Measurements from ENCODE around the gene C1QTNF1.

Gene C1QTNF1

DNA sequence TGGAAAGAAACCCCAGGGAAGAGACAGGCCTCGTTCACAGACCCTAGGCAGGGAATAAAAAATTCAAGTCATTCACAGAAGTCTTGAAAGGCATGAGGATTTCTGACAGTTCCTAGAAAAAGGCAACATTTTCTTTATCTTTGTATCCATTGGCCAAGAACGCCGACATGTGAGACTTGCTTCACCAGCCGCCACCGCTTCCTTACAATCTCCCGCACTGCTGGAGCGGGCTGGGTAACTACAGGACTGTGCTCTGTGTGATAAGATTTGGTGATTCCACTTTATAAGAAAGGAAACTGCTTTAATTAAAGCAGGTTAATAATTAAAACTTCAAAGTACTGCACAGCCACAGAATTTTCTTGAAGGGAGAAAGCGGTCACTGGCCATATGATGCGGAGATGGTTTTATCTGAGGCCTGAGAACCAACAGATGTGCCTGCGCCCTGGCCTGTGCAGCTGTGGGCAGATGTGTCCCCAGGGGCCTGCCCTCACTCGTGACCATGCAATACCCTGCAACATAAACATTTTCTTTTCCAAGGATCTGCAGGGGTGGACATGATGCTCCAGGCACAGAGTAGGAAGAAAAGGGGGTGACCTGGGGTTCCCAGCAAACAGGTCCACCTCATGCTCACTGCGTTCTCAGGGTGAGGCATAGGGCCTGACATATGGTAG is 31.3 kb upstream of the C1QTNF1 start:
- no peak for DNase-seq (ENCODE audit: low spot score)

DNA sequence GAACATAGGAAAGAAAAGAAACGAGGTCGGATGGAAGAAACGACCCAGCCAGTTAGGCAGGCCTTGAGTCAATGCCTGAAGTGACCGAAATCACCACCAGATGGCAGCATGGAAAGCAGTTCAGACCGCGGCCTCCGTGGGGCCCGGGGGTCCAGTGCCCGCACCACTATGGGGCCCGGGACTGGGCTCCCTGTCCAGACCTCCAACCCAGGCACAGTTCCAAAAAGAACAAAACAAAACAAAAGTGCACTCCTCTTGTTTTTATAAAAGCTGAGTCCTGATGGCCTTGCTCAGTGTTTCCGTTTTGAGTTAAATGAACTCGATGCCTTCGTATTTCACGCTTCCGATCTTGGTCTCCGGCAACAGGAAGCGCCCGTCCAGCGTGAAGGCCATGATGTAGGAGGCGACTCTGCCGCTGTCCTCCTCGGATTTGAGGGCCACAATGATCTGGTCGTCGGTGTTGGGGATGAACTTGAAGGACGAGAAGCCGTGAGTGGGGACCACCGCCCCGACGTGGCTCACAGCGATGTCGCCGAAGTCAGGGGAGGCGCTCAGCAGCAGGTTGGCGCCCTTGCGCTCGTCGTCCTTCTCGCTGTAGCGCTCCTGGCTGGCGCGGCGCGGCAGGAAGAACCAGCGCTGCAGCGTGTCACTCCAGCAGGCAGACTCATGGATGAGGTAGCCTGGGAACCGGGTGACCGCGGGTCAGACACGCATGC is 30.6 kb upstream of the C1QTNF1 start:
- DNase-seq (ENCODE audit: low spot score), result peak; percentile 80

DNA sequence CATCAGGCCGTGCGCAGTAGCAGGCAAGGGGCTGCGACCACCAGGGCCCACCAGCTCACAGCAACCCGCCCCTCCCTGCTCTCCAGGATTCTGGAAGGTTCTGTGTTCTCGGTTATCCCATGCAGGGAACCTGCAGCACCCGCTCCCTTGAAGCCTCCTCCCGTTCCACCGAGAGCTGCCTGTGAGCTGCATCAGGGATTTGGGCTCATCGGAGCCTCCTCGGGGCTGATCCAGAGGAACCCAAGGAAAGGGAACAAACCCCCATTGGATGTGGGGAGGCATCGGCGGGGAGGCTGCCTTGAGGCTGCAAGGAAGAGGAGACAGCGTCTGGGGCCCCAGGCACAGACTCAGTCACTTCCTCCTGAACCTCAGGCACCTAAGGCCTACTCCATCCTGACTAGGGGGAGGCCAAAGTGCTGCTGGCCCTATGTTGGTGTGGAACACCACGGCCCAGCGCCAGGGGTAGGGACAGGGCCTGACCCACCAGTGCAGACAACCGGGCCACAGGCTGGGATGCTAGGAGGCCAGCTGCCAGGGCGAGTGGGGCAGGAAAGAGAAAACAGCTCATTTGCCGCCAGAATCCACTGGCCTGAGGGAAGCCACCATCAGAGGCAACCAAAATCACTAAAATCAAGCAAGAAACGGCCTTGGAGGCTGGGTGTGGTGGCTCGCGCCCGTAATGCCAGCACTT is 29.8 kb upstream of the C1QTNF1 start:
- no peak for DNase-seq (ENCODE audit: low spot score)

DNA sequence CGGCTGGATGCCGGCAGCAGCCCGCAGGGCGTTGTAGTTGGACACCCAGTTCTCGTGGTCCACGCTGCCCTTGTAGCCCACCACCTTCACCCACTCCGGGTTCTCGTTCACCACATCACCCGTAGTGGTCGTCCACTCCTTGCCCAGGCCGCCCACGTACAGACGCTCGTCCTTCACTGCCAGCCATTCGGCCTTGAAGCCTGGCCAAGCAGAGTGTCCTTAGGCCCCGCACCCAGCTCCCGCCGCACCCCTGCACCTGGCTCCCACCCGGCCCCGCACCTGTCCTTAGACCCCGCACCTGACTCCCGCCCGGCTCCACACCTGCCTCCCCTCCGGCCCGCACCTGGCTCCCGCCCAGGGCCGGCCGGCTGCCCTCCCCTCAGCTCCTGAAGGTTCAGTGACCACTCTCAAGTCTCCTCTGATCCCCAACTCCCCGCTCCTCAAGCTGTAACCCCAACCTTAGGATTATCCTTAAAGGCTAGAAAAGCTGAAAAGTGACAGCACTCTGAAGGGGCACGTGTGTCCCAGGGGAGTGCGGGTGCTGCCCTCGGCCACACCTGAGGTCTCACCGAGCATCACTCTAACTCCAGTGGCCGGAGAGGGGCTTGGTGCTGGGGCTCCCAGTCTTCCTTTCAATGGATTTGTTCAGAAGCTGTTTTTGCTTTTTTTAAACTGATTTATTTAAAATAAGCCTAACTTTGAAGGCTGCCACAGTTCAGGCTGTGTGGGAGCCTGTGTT is 28.8 kb upstream of the C1QTNF1 start:
- no peak for DNase-seq (ENCODE audit: low spot score)

DNA sequence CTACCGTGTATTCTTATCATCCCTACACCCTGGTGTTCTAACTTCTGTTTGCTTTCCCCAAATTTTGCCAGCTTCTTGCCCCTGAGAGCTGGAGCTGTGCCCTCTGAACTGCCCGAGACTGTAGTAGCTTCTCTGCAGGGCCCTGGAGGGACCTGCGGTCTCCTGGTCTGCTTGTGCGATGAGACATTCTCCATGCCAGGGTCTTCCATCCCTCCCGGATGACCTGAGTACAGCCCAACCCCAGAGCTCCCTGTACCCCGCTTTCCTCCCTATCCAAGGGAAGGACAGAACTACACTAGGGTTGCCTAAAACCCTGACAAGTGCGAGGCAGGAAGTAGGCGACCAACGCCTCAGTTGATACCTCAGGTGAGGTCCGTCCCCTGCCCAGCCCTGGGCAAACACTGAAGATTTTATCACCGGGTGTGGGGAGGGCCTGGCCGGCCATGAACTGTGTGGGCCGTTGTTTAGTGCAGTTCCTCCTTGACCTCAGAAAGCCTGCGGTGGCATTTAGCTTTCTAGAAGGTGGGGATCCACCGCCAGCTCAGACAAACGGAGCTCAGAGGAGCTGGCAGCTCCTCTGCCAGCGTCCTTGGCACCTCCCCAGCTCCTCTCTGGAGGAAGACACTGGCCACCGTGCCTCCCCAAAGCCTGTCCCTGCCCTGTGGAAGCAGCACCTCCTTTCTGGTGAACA is 28.1 kb upstream of the C1QTNF1 start:
- DNase-seq (ENCODE audit: low spot score), result no peak

DNA sequence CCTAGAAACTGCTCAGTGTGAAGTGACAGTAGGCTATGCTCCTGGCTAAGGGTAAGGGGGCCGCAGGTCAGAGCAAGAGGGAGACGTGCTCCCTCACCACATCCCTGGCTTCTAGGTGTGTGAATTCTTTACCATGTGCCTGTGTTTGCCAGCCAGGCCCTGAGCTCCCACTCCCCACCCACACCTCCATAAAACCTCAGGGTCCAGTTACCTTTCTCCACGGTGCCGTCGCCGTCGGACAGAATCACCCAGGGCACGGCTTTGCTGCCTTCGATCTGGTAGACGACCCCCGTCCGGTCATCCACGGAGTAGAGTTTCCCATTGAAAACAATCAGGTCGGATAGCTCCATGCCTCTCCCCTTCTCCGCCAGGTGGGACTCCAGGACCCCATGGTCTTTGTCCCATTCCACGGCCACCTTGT is 27.2 kb upstream of the C1QTNF1 start:
- no peak for DNase-seq (ENCODE audit: low spot score)

DNA sequence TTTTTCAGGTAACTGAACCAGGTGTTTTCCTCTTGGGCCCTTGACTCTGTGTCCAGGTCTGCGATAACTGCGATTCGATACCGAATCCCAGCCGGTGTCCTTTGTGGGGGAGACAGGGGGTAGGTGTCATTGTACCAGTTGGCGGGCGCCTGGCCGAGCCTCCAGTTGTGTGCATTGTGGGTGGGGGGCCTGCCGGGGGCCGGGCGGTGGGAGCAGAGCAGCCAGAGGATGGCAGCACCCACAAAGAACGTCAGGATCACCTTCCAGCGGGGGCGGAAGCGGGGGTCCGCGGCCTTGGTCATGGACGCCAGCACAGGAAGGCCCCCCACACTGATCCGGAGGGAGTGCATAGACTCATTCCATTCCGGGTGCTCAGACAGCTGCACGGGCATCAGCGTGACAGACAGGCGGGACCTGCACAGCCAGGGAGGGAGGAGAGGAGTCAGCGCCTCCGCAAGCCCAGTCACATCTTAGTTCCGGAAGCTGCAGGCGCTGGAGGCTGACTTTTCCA is 26.7 kb upstream of the C1QTNF1 start:
- DNase-seq (ENCODE audit: low spot score), result no peak

DNA sequence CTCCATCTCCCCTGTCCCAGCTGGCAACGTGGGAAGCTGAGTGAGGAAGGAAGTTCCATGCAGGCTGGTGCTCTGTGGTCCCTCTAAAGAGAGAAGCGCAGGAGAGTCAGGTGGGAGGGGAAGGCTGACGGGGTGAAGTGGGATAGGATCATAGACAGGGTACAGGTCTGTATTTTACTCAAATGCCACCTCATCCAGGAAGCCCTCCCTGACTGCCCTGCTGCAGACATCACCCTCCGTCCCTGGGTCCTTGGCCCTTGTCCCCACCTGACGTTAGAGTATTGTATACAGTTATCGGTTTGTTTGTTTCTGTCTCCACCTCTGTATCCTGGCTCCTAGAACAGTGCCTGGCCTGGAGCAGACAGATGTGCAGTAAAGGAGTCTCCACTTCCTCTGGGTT is 26.1 kb upstream of the C1QTNF1 start:
- no peak for DNase-seq (ENCODE audit: low spot score)

DNA sequence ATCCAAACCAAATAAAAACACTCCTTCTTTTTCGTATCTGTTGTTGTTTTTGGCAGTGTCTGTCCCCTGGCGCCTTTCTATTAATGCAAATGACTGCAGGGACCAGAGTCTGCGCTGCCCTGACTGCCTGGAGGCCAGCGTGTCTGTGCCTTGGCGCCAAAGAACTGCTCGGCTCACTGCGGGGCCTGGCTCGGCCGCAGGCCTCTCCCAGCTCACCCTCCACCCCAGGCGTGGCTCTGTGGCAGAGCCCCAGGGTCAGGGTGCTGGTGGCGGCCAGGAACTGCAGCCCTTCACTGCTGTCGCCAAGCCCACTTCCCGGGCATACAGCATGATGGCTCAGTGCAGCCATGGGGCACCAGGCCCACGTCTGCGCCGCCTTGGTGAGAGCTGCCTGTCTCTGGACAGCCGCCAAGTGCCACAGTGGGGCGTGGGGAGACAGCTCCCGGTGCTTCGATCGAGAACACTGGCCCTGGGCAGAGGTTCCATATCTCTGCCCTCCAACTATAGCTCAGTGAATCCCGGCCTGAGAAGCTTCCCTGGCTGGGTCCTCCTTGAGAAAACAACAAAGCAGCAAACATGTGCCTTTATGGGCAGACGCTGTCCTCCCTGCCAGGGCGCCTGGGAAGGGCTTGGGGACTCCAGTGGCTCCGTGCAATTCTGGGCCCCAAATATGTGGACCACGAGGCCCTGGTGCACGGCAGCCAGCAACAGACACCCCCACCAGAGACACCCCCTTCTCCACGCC is 25.5 kb upstream of the C1QTNF1 start:
- no peak for DNase-seq (ENCODE audit: low spot score)

DNA sequence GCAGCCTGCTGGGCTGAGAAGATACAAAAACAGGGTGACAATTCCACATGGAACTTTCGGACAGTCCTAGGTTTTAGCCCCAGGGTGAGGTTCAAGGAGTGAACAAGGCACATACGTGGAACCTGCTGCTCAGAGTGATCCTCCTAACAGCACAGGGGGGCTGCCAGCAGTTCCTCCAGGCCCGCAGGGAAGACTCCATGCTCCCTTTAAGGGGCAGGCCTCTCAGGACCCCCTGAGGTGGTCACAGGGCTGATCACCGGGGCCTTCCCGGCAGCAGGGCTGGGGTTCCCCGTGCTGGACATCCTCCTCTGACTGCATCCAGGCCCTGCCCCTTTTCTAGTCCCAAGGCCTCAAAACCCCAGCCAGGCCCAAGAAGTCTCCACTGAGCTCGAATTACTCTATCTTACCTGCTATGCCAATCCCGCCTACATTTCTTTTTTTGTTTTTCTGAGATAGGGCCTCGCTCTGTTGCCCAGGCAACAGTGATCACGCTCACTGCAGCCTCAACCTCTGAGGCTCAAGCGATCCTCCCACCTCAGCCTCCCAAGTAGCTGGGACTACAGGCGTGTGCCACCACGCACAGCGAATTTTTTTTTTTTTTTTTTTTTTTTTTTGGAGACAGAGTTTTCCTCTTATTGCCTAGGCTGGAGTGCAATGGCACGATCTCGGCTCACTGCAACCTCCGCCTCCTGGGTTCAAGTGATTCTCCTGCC is 24.8 kb upstream of the C1QTNF1 start:
- no peak for DNase-seq (ENCODE audit: low spot score)

DNA sequence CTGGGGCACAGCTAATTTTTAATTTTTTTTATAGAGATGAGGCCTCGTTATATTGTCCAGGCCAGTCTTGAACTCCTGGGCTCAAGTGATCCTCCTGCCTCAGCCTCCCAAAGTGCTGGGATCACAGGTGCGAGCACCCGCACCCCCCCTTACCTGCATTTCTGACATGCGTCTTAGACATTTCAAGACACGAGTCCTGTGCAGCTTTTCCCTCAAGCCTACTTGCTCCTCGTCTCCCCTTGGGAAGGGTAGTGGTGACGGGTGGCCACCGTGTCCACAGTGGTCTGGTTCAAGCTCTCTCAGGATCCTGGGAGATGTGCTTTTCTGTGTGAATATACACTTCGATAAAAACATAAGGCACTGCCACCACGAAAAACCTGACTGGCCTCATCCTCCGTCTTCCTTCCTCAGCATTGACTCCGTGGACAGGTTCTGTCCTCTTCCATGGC is 24.0 kb upstream of the C1QTNF1 start:
- no peak for DNase-seq (ENCODE audit: low spot score)

DNA sequence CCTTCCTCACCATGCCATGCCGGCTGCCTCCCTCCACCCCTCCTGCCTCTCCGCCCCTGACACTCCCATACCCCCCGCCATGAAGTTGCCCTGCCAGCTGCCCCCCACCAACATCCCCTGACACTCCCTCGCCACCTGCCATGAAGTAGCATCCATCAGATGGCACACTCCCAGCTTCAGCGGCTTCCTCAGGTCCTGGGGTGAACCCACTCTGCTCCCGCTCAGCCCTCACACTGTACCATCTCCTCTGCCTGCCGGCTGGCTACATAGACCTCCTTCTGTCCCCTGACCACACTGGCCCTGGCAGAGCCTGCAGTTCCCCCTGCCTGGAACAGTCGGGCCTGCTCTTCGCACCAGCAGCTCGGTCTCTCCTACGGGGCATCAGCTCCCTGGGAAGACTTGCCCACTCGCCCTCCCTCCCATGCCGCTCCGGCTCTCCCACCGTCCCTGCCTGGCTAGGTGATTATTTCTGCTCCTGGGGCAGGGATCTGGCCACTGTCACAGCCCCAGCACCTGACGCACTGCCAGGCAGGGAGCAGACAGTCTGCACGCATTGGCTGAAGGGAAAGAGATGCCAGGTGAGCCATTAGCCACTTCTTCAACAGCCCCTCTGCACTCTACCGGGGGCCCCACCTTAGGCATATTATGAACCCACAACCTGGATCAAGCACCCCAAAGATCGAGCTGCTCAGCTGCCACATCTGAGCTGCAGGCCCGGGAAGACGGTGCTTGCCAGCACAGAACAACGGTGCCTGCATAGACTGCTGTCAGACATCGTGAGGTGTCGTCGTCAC is 23.4 kb upstream of the C1QTNF1 start:
- no peak for DNase-seq (ENCODE audit: low spot score)

DNA sequence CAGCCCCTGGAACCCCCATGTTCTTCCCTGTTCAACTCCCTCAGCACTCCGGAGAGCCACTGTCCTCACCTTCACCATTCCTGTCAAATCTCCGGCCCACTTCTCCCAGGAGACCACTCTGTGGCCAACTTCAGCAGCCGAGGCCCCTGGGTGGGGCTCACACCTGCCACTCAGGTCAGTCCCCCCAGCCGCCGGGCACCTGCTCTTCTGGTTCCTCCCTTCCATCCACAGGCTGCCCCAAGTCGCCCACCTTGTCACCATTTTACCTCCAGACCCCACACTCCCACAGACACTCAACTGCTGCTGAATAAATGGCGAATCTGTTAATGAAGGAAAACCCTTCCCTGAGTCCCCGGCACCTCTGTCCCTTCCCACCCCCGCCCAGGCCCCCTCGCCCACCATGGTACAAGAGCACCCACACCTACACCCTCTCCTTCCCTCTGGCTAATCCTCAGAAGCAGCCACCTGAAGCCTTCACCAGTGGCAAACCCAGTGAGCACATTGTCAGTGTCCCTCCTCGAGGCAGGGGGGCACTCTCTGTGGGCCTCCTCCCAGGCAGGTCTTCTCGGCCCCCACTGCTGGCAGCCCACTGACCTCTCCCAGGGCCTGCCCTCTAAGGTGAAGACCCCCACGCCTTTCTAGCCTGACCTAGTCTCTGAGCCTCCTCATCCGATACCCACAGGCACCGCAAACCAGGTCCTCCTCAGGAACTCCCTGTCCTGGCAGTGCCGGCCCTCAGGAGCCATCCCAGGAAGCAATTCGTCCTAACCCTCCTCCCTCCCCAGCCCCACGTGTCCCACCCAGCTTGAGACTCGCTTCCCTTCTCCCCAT is 22.6 kb upstream of the C1QTNF1 start:
- DNase-seq (ENCODE audit: low spot score), result no peak

DNA sequence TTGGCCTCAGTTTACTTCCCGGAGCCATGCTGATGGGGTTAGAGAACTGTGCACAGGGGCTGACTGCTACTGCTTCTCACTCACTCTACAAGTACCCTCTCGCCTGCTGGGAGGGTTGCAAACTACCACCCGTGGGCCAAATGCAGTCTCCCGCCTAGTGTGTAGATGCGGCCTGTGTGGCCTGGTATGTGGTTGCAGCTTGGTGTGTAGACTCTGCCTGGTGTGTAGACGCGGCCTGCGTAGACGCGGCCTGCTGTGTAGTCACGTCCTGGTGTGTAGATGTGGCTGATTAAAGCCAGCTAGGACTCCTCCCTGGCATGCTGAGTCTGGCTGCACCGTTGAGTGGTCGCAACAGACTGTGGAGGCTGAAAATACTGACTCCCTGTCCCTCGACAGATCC is 21.7 kb upstream of the C1QTNF1 start:
- no peak for DNase-seq (ENCODE audit: low spot score)

DNA sequence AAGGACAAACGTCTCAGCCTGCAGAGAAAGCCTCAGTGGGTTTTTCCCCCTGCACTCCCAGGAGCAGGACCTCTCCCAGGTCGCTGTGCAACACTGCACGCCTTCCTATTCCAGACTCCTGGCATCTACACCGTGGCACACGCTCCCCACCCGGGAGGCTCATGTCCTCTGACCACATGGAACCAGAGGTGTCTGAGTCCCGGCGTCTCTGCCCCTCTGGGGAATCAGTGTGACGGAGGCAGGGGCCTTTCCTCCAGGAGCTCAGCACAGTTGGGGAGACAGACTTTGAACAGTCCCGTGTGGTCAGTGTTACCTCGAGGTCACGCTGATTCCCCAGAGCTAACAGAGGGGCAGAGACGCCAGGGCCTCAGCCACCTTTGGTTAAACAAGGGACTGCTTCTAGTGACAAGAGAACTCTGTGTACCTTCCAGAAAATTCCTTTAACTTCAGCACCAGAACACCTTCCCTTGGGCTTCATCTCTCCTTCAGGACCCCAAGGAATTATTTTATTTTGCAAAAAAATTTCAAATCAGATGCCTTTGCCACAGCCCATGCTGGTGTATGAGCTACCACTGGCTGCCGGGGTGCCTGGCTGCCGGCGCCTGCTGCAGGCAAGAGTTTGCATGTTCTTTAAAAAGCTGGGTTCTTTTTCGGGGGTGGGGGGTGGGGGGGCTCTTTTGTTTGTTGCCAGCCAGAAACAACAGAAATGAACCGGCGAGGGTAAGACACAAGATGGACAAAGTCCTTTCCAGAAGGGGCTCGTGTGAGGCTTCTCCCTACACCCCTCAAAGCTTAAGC is 21.0 kb upstream of the C1QTNF1 start:
- no peak for DNase-seq (ENCODE audit: low spot score)

DNA sequence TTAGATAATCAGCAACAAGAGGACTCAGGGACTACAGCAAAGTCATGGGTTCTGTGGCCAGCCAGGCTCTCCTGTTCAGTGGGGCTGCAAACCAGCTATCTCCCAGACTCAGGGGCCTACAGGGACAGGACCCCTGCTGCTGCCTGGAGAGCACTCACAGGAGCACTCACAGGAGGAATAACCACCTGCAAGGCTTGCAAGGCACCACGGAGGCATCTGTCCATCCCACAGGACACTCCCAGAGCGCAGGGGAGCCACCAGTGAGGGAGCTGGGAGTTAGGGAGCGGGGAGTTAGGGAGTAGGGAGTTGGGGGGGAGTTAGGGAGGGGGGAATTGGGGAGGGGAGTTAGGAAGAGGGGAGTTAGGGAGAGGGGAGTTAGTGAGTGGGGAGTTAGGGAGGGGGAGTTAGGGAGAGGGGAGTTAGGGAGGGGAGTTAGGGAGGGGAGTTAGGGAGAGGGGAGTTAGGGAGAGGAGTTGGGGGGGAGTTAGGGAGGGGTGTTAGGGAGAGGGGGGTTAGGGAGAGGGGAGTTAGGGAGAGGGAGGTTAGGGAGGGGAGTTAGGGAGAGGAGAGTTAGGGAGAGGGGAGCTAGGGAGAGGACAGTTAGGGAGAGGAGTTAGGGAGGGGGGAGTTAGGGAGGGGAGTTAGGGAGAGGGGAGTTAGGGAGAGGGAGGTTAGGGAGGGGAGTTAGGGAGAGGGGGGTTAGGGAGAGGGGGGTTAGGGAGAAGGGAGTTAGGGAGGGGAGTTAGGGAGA is 20.1 kb upstream of the C1QTNF1 start:
- no peak for DNase-seq (ENCODE audit: low spot score)
